HEK293T (cell line): Measurements from ENCODE around the gene MAD1L1.

Source experiments
- ARNT ChIP-seq: fragments of 450-650 bp; IDR thresholded peaks from 2 replicates; pipeline ENCODE4 v1.6.1; 2017; ENCODE audit warnings: mild to moderate bottlenecking
- BHLHE40 ChIP-seq: fragments of 450-650 bp; IDR thresholded peaks from 2 replicates; pipeline ENCODE4 v1.6.1; 2016; ENCODE audit warnings: mild to moderate bottlenecking, moderate library complexity, borderline replicate concordance
- CTBP1 ChIP-seq: fragments of 450-650 bp; IDR thresholded peaks from 2 replicates; pipeline ENCODE4 v1.6.1; 2016; ENCODE audit warnings: borderline replicate concordance
- ELF4 ChIP-seq: fragments of 450-650 bp; IDR thresholded peaks from 2 replicates; pipeline ENCODE4 v1.6.1; 2017; ENCODE audit warnings: antibody characterized with exemption
- FOXA1 ChIP-seq: fragments of 450-650 bp; IDR thresholded peaks from 2 replicates; pipeline ENCODE4 v1.6.1; 2016; ENCODE audit warnings: mild to moderate bottlenecking
- FOXK2 ChIP-seq: fragments of 450-650 bp; IDR thresholded peaks from 2 replicates; pipeline ENCODE4 v1.6.1; 2016; ENCODE audit warnings: mild to moderate bottlenecking
- FOXM1 ChIP-seq: fragments of 450-650 bp; IDR thresholded peaks from 2 replicates; pipeline ENCODE4 v1.6.1; 2017; ENCODE audit warnings: mild to moderate bottlenecking, borderline replicate concordance
- HDGF ChIP-seq: fragments of 450-650 bp; IDR thresholded peaks from 2 replicates; pipeline ENCODE4 v1.6.1; 2017; ENCODE audit warnings: antibody characterized with exemption, borderline replicate concordance
- L3MBTL2 ChIP-seq: fragments of 450-650 bp; conservative IDR thresholded peaks from 2 replicates; pipeline ENCODE4 v1.6.1; 2016; ENCODE audit warnings: mild to moderate bottlenecking
- NFRKB ChIP-seq: fragments of 450-650 bp; IDR thresholded peaks from 2 replicates; pipeline ENCODE4 v1.6.1; 2016; ENCODE audit warnings: mild to moderate bottlenecking, moderate library complexity
- PKNOX1 ChIP-seq: fragments of 450-650 bp; IDR thresholded peaks from 2 replicates; pipeline ENCODE4 v1.6.1; 2016
- SP1 ChIP-seq: fragments of 450-650 bp; IDR thresholded peaks from 2 replicates; pipeline ENCODE4 v1.6.1; 2017
- TARDBP ChIP-seq: fragments of 450-650 bp; IDR thresholded peaks from 2 replicates; pipeline ENCODE4 v1.6.1; 2016
- ZNF384 ChIP-seq: fragments of 450-650 bp; IDR thresholded peaks from 2 replicates; pipeline ENCODE4 v1.6.1; 2016

GRCh38 chr7:2101630-2102374 is 130.9 kb downstream of the MAD1L1 start:
- no peak for TF ChIP-seq ZNF384
- no peak for TF ChIP-seq ELF4
- TF ChIP-seq NFRKB = no peak
- TF ChIP-seq TARDBP = no peak
- TF ChIP-seq FOXA1 = no peak
- TF ChIP-seq HDGF = no peak
- no peak for TF ChIP-seq SP1
- TF ChIP-seq ARNT = no peak
- no peak for TF ChIP-seq FOXK2
- TF ChIP-seq FOXM1 = no peak
- no peak for TF ChIP-seq CTBP1
- TF ChIP-seq PKNOX1 = no peak
- no peak for TF ChIP-seq BHLHE40
- TF ChIP-seq L3MBTL2 = no peak
